K562 (cell line): Measurements from ENCODE around the gene ERRFI1. TPM values are rescaled to one million over a fixed set of nuclear protein-coding genes. Genes with fewer than 3 reads are reported as not detected.
"Not testable (repeated sequence)": the region's sequence is repeated elsewhere in the genome, so short reads cannot be mapped to it uniquely, and the experiment has no call there.

ENCODE experiments used
- ATAC-seq: fragments of 200-7000 bp; cut with Tn5 transposase; 3 replicates; pipeline ENCODE4 v1.9.1; 2020; ENCODE audit warnings: moderate library complexity
- BruUV-seq: library from RNA; stranded (reverse); fragments of 400-500 nt; replicated peaks from 2 replicates; lab custom pipeline; 2021; lab: Mats Ljungman, UMichigan
- CTCF ChIA-PET: fragments of 300-600 bp; formaldehyde crosslinking; extraction: SDS; loops from one replicate; lab custom pipeline; 2021; ENCODE audit warnings: low intra/inter-chr PET ratio; lab: Yijun Ruan, JAX
- POLR2A ChIA-PET: fragments of 300-600, 350-650 bp; sonication (Branson Sonifier 250); formaldehyde crosslinking; extraction: SDS; loops from one replicate; lab custom pipeline; 2021; ENCODE audit warnings: antibody characterized with exemption, inconsistent platforms; lab: Yijun Ruan, JAX
- DNase-seq, 4 experiments: peaks; one replicate each; pipeline versions ENCODE4 v3.0.0 to v3.0.0-alpha.2; 2011 to 2018; ENCODE audit warnings: low spot score in 3 of 4, mixed read lengths in 3 of 4; ENCODE audit errors: extremely low read depth in 1 of 4
- FAIRE-seq: peaks from 2 replicates; lab custom pipeline; 2011; peaks lifted over from hg19 to GRCh38; lab: Jason Lieb, UNC
- H2AFZ ChIP-seq: 2 replicates; pipeline ENCODE4 v1.6.0; 2011; ENCODE audit warnings: low read depth, low read length, control low read depth, inconsistent platforms
- H3K27ac ChIP-seq: fragments of 200-600 bp; 3 replicates; pipeline ENCODE4 v1.8.0; 2011; ENCODE audit warnings: low read depth, mild to moderate bottlenecking, control low read depth, inconsistent platforms, low read length, moderate library complexity, mixed read lengths; ENCODE audit errors: extremely low read depth
- H3K27me3 ChIP-seq, 2 experiments: fragments of 300-600 bp in 1 of 2; 2 replicates in 1 of 2; 3 replicates in 1 of 2; pipeline versions ENCODE4 v1.6.0 to v1.8.0; 2011; ENCODE audit warnings: inconsistent platforms in 2 of 2, low read length in 2 of 2, mild to moderate bottlenecking in 1 of 2, mixed read lengths in 1 of 2, moderate library complexity in 1 of 2; ENCODE audit not compliant: control insufficient read depth in 2 of 2, insufficient read depth in 2 of 2
- H3K36me3 ChIP-seq: fragments of 300-600 bp; 3 replicates; pipeline ENCODE4 v1.8.0; 2011; ENCODE audit warnings: mild to moderate bottlenecking, low read length, inconsistent platforms; ENCODE audit not compliant: control insufficient read depth, insufficient read depth
- H3K4me1 ChIP-seq, 2 experiments: fragments of 200-600 bp in 1 of 2; replicated peaks in 1 of 2; 2 replicates in 1 of 2; 3 replicates in 1 of 2; pipeline versions ENCODE4 v1.5.1 to v1.8.0; 2011; ENCODE audit warnings: inconsistent platforms in 2 of 2, low read length in 2 of 2, mild to moderate bottlenecking in 1 of 2, mixed read lengths in 1 of 2, moderate library complexity in 1 of 2; ENCODE audit not compliant: control insufficient read depth in 2 of 2, insufficient read depth in 2 of 2
- H3K4me2 ChIP-seq: 2 replicates; pipeline ENCODE4 v1.6.1; 2011; ENCODE audit warnings: low read length, control low read depth, inconsistent platforms, mixed read lengths; ENCODE audit not compliant: insufficient read depth
- H3K4me3 ChIP-seq: fragments of 200-600 bp; sonication (generic), shearing (Covaris generic); 2 replicates; pipeline ENCODE4 v1.5.1; 2016; ENCODE audit warnings: control low read depth, inconsistent platforms
- H3K79me2 ChIP-seq: fragments of 200-600 bp; 3 replicates; pipeline ENCODE4 v1.8.0; 2011; ENCODE audit warnings: low read length, inconsistent platforms; ENCODE audit not compliant: control insufficient read depth, insufficient read depth
- H3K9ac ChIP-seq, 2 experiments: 2 replicates each; pipeline versions ENCODE4 v1.6.0 to v1.6.1; 2011; ENCODE audit warnings: low read depth in 2 of 2, low read length in 2 of 2, control low read depth in 1 of 2, inconsistent platforms in 1 of 2, mild to moderate bottlenecking in 1 of 2, mixed read lengths in 1 of 2; ENCODE audit not compliant: insufficient read depth in 1 of 2
- H3K9me1 ChIP-seq: one replicate; pipeline ENCODE4 v1.6.0; 2011; ENCODE audit warnings: inconsistent platforms, mild to moderate bottlenecking, low read length, moderate library complexity; ENCODE audit not compliant: control insufficient read depth, insufficient read depth
- H3K9me3 ChIP-seq: replicated peaks from 2 replicates; pipeline ENCODE4 v1.5.1; 2011; ENCODE audit warnings: low read depth, low read length, inconsistent platforms; ENCODE audit not compliant: control insufficient read depth, insufficient read depth
- H4K20me1 ChIP-seq: replicated peaks from 2 replicates; pipeline ENCODE4 v1.6.1; 2011; ENCODE audit warnings: low read length, inconsistent platforms, mixed read lengths; ENCODE audit not compliant: control insufficient read depth, insufficient read depth
- BCOR ChIP-seq: fragments of 450-650 bp; IDR thresholded peaks from 2 replicates; pipeline ENCODE4 v1.6.1; 2016
- CBX5 ChIP-seq: IDR thresholded peaks from 2 replicates; pipeline ENCODE4 v1.6.1; 2014; ENCODE audit warnings: low read depth, borderline replicate concordance
- E4F1 ChIP-seq: fragments of 250-450 bp; sonication (Bioruptor Pico); IDR thresholded peaks from 2 replicates; pipeline ENCODE4 v1.5.0; 2021; ENCODE audit warnings: mild to moderate bottlenecking, borderline replicate concordance
- KDM1A ChIP-seq, 2 experiments: fragments of 450-650 bp; IDR thresholded peaks; 2 replicates each; pipeline ENCODE4 v1.6.1; 2016; ENCODE audit warnings: mild to moderate bottlenecking in 2 of 2
- MEIS2 ChIP-seq: fragments of 450-650 bp; IDR thresholded peaks from 2 replicates; pipeline ENCODE4 v1.6.1; 2014; ENCODE audit warnings: mild to moderate bottlenecking; ENCODE audit not compliant: partially characterized antibody
- ZNF146 ChIP-seq: IDR thresholded peaks from one replicate; pipeline ENCODE4 v1.6.1; 2018; ENCODE audit warnings: missing compliant biosample characterization; ENCODE audit not compliant: unreplicated experiment
- ZNF316 ChIP-seq: fragments of 450-650 bp; IDR thresholded peaks from 2 replicates; pipeline ENCODE4 v1.6.1; 2016
- ZNF584 ChIP-seq: fragments of 200-800 bp; sonication (Bioruptor generic); IDR thresholded peaks from 2 replicates; pipeline ENCODE4 v1.6.1; 2016; ENCODE audit warnings: low read depth, mild to moderate bottlenecking, missing genetic modification characterization, missing compliant biosample characterization
- WGBS: fragments of 100-300 bp; shearing (Covaris generic); methylation state at CpG from one replicate; pipeline ENCODE4 v1.1.6; 2016; ENCODE audit warnings: low coverage, mixed read lengths; ENCODE audit not compliant: insufficient coverage; ENCODE audit errors: missing lambda C conversion rate; 5-methylcytosine and 5-hydroxymethylcytosine counted together
- in situ Hi-C: fragments of 300-500 bp; cut with MboI; formaldehyde crosslinking; loops from 4 replicates; pipeline ENCODE4 v1.15.0; 2018; ENCODE audit warnings: inconsistent platforms, mixed read lengths
- intact Hi-C: fragments of 100-400 bp; cut with micrococcal nuclease; formaldehyde crosslinking; loops from 2 replicates; pipeline ENCODE4 v1.14.2; 2022
- polyA plus RNA-seq, 8 experiments: library from polyadenylated mRNA; depleted of rRNA in 4 of 8; stranded (reverse) in 5 of 8; unstranded in 3 of 8; fragments of >200 nt; fragmentation: Nextera tagmentation in 2 of 8; fragmentation: Illumina TruSeq in 1 of 8; extraction: Ambion mirVana in 2 of 8; extraction: Trizol in 1 of 8; gene quantifications; 2 replicates each; pipeline versions ENCODE4 v1.2.1 to v1.2.3, GENCODE V29; 2011 to 2014; ENCODE audit warnings: inconsistent platforms in 1 of 8, missing spikeins in 1 of 8
- total RNA-seq, 7 experiments: library from RNA; depleted of rRNA in 6 of 7; stranded (reverse); fragments of >200 nt in 6 of 7; fragmentation: Illumina TruSeq in 2 of 7; extraction: Trizol in 2 of 7; gene quantifications; 2 replicates each; pipeline versions ENCODE4 v1.2.1 to v1.2.3, GENCODE V29; 2011 to 2021; ENCODE audit warnings: low replicate concordance in 1 of 7
- TF ChIP-seq, protein P1 (sequence below): IDR thresholded peaks from 2 replicates; pipeline ENCODE4 v1.6.1; 2012; ENCODE audit warnings: low read depth, low read length, improper control_type of control experiment, borderline replicate concordance

ERRFI1 gene
- total and polyA plus RNA-seq, 9 of the 15 experiments (the other 6 are each of a cell fraction or from before 2014, with no cell fraction given) = 0.67 to 4.4 (median 1.1) TPM

DNA sequence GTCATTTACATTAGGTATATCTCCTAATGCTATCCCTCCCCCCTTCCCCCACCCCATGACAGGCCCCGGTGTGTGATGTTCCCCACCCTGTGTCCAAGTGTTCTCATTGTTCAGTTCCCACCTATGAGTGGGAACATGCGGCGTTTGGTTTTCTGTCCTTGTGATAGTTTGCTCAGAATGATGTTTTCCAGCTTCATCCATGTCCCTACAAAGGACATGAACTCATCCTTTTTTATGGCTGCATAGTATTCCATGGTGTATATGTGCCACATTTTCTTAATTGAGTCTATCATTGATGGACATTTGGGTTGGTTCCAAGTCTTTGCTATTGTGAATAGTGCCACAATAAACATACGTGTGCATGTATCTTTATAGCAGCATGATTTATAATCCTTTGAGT, 23.1 kb upstream of the ERRFI1 start:
- in situ Hi-C loops, CTCF ChIA-PET, ATAC-seq, H3K79me2 ChIP-seq, BruUV-seq, H3K9ac ChIP-seq, H3K27ac ChIP-seq, H3K4me1 ChIP-seq, H2AFZ ChIP-seq, H3K4me3 ChIP-seq, H3K36me3 ChIP-seq, H3K9me3 ChIP-seq, DNase-seq, POLR2A ChIA-PET, H4K20me1 ChIP-seq, H3K9me1 ChIP-seq, H3K4me2 ChIP-seq, FAIRE-seq: not testable (repeated sequence)
- H3K27me3 ChIP-seq = peaks cover 17 to 42% of the 10 kb centered on the region in 2 experiments
- TF ChIP-seq ZNF146 (CRISPR knock-in tag) (peak; percentile 74), BCOR (peak; percentile 49; the same call in 1 of the 2 replicates), KDM1A (IDR thresholded peaks at IDR 0.05) (peak in 1 of 2 experiments; percentile 17; a peak in 1 of 4 replicates)
- 4% methylated on average over 4 of the region's 4 CpGs for WGBS
- intact Hi-C loops = loop anchor here (10.0 kb wide), 1 partner anchor 96 kb away; no protein-coding TSS in a partner anchor

DNA sequence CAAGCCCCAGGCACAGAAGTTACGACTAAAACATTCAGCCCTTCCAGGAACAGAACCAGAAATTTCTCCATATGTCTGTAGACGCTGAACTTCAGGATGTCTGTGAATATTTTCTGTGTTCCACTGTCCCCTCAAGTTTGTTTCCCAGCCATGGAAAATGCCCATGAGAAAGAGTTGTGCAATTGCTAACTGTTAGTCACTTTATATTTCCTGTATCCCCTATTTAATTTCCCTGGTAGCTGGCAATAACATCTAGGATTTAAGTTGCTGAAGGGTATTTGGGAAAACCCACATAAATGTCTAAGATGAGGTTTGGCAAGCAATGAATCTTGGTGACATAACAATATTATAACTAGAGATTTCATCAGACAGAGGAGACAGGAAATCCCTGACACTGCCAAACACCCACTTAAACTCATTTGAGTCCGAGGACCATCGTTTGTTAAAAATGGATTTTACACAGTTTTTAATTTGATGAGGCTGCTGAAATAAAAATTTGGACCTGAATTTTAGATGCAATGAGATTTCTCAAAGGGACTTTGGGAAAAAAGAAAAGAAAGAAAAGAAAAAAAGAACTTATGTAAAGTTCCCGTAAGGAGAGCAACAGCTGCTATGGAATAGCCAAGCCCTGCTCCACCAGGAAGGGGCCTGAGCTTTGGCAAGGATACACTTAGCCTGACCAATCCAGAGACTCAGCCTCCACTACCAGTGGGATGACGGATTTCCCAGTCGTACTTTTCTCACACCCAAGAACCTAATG, 21.8 kb upstream of the ERRFI1 start:
- ATAC-seq (no peak), FAIRE-seq (no peak), DNase-seq (peak in 1 of 4 experiments; percentile 16)
- no peaks in the 10 kb centered on the region for H3K36me3 ChIP-seq
- H3K4me3 ChIP-seq = no peak overlapping the region
- no peak overlapping the region for H3K9ac ChIP-seq
- H4K20me1 ChIP-seq = no peaks in the 10 kb centered on the region
- in situ Hi-C loops (no loop called here), intact Hi-C loops (loop anchor here (10.0 kb wide), 1 partner anchor 97 kb away; no protein-coding TSS in a partner anchor)
- CTCF ChIA-PET = no interaction called here
- POLR2A ChIA-PET = interaction anchor here (0.7 to 0.8 kb wide), 2 partner anchors 30 to 175 kb away, joined by 3 to 4 read pairs; no protein-coding TSS in a partner anchor
- H3K4me1 ChIP-seq = no peaks in the 10 kb centered on the region
- BruUV-seq = no TSS peak
- WGBS = 9% methylated on average over 7 of the region's 7 CpGs
- no peak overlapping the region for H2AFZ ChIP-seq
- no peak overlapping the region for H3K4me2 ChIP-seq
- no peak overlapping the region for H3K27ac ChIP-seq
- no peaks in the 10 kb centered on the region for H3K79me2 ChIP-seq
- peaks cover 17 to 42% of the 10 kb centered on the region in 2 experiments; a peak in 4 of 5 replicates for H3K27me3 ChIP-seq
- no peaks in the 10 kb centered on the region for H3K9me1 ChIP-seq
- H3K9me3 ChIP-seq = no peaks in the 10 kb centered on the region
- TF ChIP-seq, protein P1, sequence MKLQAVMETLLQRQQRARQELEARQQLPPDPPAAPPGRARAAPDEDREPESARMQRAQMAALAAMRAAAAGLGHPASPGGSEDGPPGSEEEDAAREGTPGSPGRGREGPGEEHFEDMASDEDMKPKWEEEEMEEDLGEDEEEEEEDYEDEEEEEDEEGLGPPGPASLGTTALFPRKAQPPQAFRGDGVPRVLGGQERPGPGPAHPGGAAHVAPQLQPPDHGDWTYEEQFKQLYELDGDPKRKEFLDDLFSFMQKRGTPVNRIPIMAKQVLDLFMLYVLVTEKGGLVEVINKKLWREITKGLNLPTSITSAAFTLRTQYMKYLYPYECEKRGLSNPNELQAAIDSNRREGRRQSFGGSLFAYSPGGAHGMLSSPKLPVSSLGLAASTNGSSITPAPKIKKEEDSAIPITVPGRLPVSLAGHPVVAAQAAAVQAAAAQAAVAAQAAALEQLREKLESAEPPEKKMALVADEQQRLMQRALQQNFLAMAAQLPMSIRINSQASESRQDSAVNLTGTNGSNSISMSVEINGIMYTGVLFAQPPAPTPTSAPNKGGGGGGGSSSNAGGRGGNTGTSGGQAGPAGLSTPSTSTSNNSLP = no peak
- no peak for TF ChIP-seq E4F1 (CRISPR knock-in tag)
- TF ChIP-seq ZNF316 = 0 out of 2 replicates have a peak, but pooled peaks have one; percentile 4
- no peak for TF ChIP-seq CBX5
- peak; percentile 48 for TF ChIP-seq MEIS2
- 0 out of 2 replicates have a peak, but pooled peaks have one; percentile 57 for TF ChIP-seq ZNF584 (CRISPR knock-in tag)
